GM12878 (cell line): Measurements from ENCODE around the gene SSR1. TPM values are rescaled to one million over a fixed set of nuclear protein-coding genes. Genes with fewer than 3 reads are reported as not detected.

Experiments
- ATAC-seq: fragments of 200-7000 bp; cut with Tn5 transposase; 3 replicates; pipeline ENCODE4 v1.9.1; 2020; ENCODE audit warnings: mild to moderate bottlenecking, moderate library complexity
- BruUV-seq: library from RNA; stranded (reverse); fragments of 400-500 nt; replicated peaks from 2 replicates; lab custom pipeline; 2021; lab: Mats Ljungman, UMichigan
- CTCF ChIA-PET: fragments of 300-600 bp; sonication (Branson Sonifier 250); formaldehyde crosslinking; extraction: SDS; loops from one replicate; lab custom pipeline; 2021; ENCODE audit warnings: inconsistent platforms; lab: Yijun Ruan, JAX
- POLR2A ChIA-PET: fragments of 350-600 bp; formaldehyde crosslinking; extraction: SDS; loops from one replicate; lab custom pipeline; 2021; ENCODE audit warnings: inconsistent platforms; lab: Charles Lee
- RAD21 ChIA-PET: fragments of 300-600 bp; sonication (Branson Sonifier 250); formaldehyde crosslinking; loops from one replicate; lab custom pipeline; 2023; ENCODE audit warnings: antibody characterized with exemption; ENCODE audit not compliant: unreplicated experiment; lab: Charles Lee
- SMC1A ChIA-PET: fragments of 300-600 bp; sonication (Branson Sonifier 250); formaldehyde crosslinking; loops from one replicate; lab custom pipeline; 2023; ENCODE audit not compliant: unreplicated experiment, uncharacterized antibody; lab: Charles Lee
- DNase-seq: peaks from one replicate; pipeline ENCODE4 v3.0.0-alpha.2; 2011; ENCODE audit warnings: low read depth, low spot score
- FAIRE-seq: peaks from 3 replicates; lab custom pipeline; 2011; peaks lifted over from hg19 to GRCh38; lab: Jason Lieb, UNC
- H2AFZ ChIP-seq: 2 replicates; pipeline ENCODE4 v1.6.0; 2011; ENCODE audit warnings: low read depth, low read length, control low read depth; ENCODE audit not compliant: control insufficient read depth
- H3K27ac ChIP-seq: 2 replicates; pipeline ENCODE4 v1.5.1; 2011; ENCODE audit warnings: control low read depth; ENCODE audit not compliant: control insufficient read depth, insufficient read depth
- H3K27me3 ChIP-seq, 2 experiments: replicated peaks in 1 of 2; 2 replicates each; pipeline versions ENCODE4 v1.6.0 to v1.6.1; 2011; ENCODE audit warnings: low read length in 1 of 2; ENCODE audit not compliant: control insufficient read depth in 2 of 2, insufficient read depth in 2 of 2
- H3K36me3 ChIP-seq, 2 experiments: 2 replicates each; pipeline ENCODE4 v1.5.1; 2011; ENCODE audit warnings: low read length in 1 of 2; ENCODE audit not compliant: control insufficient read depth in 2 of 2, insufficient read depth in 2 of 2
- H3K4me1 ChIP-seq: 2 replicates; pipeline ENCODE4 v1.6.1; 2011; ENCODE audit warnings: mild to moderate bottlenecking, low read length, moderate library complexity, mixed read lengths; ENCODE audit not compliant: control insufficient read depth, insufficient read depth
- H3K4me2 ChIP-seq: 2 replicates; pipeline ENCODE4 v1.6.0; 2011; ENCODE audit warnings: control low read depth; ENCODE audit not compliant: control insufficient read depth, insufficient read depth
- H3K4me3 ChIP-seq: fragments of 200-600 bp; sonication (generic); 2 replicates; pipeline ENCODE4 v1.5.1; 2016
- H3K79me2 ChIP-seq: 2 replicates; pipeline ENCODE4 v1.6.0; 2011; ENCODE audit warnings: low read length; ENCODE audit not compliant: control insufficient read depth, insufficient read depth
- H3K9ac ChIP-seq: 2 replicates; pipeline ENCODE4 v1.8.0; 2011; ENCODE audit warnings: low read length, control low read depth, mixed read lengths; ENCODE audit not compliant: control insufficient read depth, insufficient read depth
- H3K9me3 ChIP-seq: replicated peaks from 3 replicates; pipeline ENCODE4 v1.5.1; 2011; ENCODE audit warnings: mild to moderate bottlenecking, low read length; ENCODE audit not compliant: control insufficient read depth, insufficient read depth
- H4K20me1 ChIP-seq: 2 replicates; pipeline ENCODE4 v1.6.0; 2011; ENCODE audit not compliant: control insufficient read depth, insufficient read depth
- IRF4 ChIP-seq: IDR thresholded peaks from 2 replicates; pipeline ENCODE4 v1.6.1; 2011; ENCODE audit warnings: low read depth, low read length
- JUNB ChIP-seq: IDR thresholded peaks from 2 replicates; pipeline ENCODE4 v1.6.1; 2016; ENCODE audit warnings: antibody characterized with exemption, mild to moderate bottlenecking
- RUNX3 ChIP-seq: IDR thresholded peaks from 2 replicates; pipeline ENCODE4 v1.6.1; 2012; ENCODE audit warnings: low read length, inconsistent platforms
- YY1 ChIP-seq: IDR thresholded peaks from 2 replicates; pipeline ENCODE4 v1.6.1; 2011; ENCODE audit warnings: low read depth, mild to moderate bottlenecking, low read length
- ZNF217 ChIP-seq: fragments of 450-650 bp; IDR thresholded peaks from 2 replicates; pipeline ENCODE4 v1.6.1; 2017; ENCODE audit warnings: antibody characterized with exemption, mild to moderate bottlenecking
- ZNF274 ChIP-seq: IDR thresholded peaks from one replicate; pipeline ENCODE4 v1.8.0; 2011; ENCODE audit not compliant: insufficient read length, insufficient read depth
- whole genome bisulfite sequencing: methylation state at CpG from one replicate; pipeline ENCODE4 v1.1.6; 2016; ENCODE audit warnings: low lambda C conversion rate; ENCODE audit not compliant: insufficient replicate concordance, insufficient coverage; ENCODE audit errors: missing lambda C conversion rate; 5-methylcytosine and 5-hydroxymethylcytosine counted together
- in situ Hi-C: fragments of 300-500 bp; cut with MboI; formaldehyde crosslinking; loops from 9 replicates; pipeline ENCODE4 v1.14.3; 2018; ENCODE audit warnings: mixed read lengths
- intact Hi-C: fragments of 100-400 bp; cut with micrococcal nuclease; formaldehyde crosslinking; loops from one replicate; pipeline ENCODE4 v1.14.2; 2022; ENCODE audit not compliant: unreplicated experiment
- polyA plus RNA-seq, 11 experiments: library from polyadenylated mRNA; depleted of rRNA in 4 of 11; unstranded in 6 of 11; stranded (reverse) in 5 of 11; fragments of >200 nt; fragmentation: Nextera tagmentation in 4 of 11; fragmentation: Illumina TruSeq in 1 of 11; extraction: Ambion mirVana in 4 of 11; extraction: Trizol in 1 of 11; gene quantifications; 1 replicate in 1 of 11; 2 replicates in 10 of 11; pipeline versions ENCODE4 v1.2.1 to v1.2.3, GENCODE V29; 2011 to 2016; ENCODE audit warnings: inconsistent platforms in 2 of 11, missing spikeins in 2 of 11, low read depth in 1 of 11
- total RNA-seq, 4 experiments: library from RNA; depleted of rRNA in 3 of 4; stranded (reverse); fragments of >200 nt in 3 of 4; fragmentation: Illumina TruSeq in 1 of 4; extraction: Trizol in 1 of 4; gene quantifications; 2 replicates each; pipeline versions ENCODE4 v1.2.1 to v1.2.3, GENCODE V29; 2013 to 2021
- TF ChIP-seq, protein P1 (sequence below): fragments of 450-650 bp; IDR thresholded peaks from 2 replicates; pipeline ENCODE4 v1.6.1; 2017; ENCODE audit warnings: low read depth, mild to moderate bottlenecking, moderate library complexity
- TF ChIP-seq, protein P2 (sequence below): fragments of 450-650 bp; formaldehyde crosslinking; IDR thresholded peaks from 2 replicates; pipeline ENCODE4 v1.4.0; 2020; ENCODE audit warnings: mild to moderate bottlenecking, moderate library complexity

SSR1 gene
- total and polyA plus RNA-seq, 10 of the 15 experiments (the other 5 are each of a cell fraction or from before 2014, with no cell fraction given) = 42.0 to 209 (median 128) TPM

DNA sequence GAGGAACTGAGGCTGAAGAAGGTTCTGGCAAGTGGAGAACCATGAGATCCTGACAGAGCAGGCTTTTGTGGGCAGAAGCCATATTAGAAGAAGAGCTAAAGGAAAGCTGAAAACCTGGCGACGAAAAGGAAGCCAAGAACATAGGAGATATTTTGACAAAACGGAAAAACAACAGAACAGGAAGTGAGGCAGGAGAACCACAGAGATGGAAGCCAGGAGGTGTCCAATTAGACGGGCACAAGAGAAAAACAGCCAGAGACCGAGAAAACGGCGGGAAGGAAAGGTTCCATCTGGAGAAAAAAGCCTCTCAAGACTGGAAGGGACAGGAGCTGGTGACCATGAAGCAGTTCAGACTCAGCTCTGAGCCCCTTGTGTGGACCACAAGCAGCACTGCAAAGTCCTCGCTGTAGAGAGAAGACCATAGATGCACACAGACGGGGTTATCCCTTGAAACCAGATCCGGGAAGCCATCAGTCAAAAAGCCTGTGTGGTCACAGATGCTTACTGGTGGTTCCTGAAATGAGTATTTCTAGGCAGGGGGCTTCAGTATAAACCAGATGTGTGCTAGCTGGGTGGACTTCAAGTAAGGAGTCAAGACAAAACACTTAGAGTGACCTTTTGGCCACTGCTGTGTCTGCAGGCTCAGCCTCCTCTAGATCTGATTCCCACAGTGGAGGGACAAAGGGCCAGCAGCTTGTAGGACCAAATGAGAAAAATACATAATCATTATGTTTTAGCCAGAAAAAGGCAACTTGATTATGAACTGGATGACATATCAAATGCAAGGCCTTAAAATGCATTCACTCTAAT, 30.7 kb downstream of the SSR1 start:
- intact Hi-C loops (no loop called here), in situ Hi-C loops (no loop called here)
- Histone ChIP-seq H3K9me3 (no peaks in the 10 kb centered on the region), H3K36me3 (peaks cover 1 to 6% of the 10 kb centered on the region in 2 experiments; a peak in 3 of 4 replicates), H3K4me2 (no peak overlapping the region), H3K79me2 (no peaks in the 10 kb centered on the region), H2AFZ (no peak overlapping the region), H4K20me1 (no peaks in the 10 kb centered on the region), H3K27me3 (no peaks in the 10 kb centered on the region), H3K4me3 (no peak overlapping the region), H3K9ac (no peak overlapping the region), H3K4me1 (peaks cover 16% of the 10 kb centered on the region), H3K27ac (no peak overlapping the region)
- ATAC-seq (no peak), DNase-seq (no peak), FAIRE-seq (no peak)
- CTCF ChIA-PET = no interaction called here
- BruUV-seq = no TSS peak
- SMC1A ChIA-PET = interaction anchor here (1.2 to 1.9 kb wide), 4 partner anchors 8 to 343 kb away, joined by 3 to 4 read pairs (median 4); partner anchors contain the start of gene SSR1
- POLR2A ChIA-PET = interaction anchor here (1.2 kb wide), 1 partner anchor 10 kb away, joined by 5 read pairs; no protein-coding TSS in a partner anchor
- TF ChIP-seq ZNF217 (no peak), RUNX3 (peak; percentile 53), IRF4 (0 out of 2 replicates have a peak, but pooled peaks have one; percentile 34)
- WGBS = 70% methylated on average over 10 of the region's 10 CpGs
- RAD21 ChIA-PET = no interaction called here

- ChIA-PET POLR2A (interaction anchor here (0.9 to 2.6 kb wide), 3 partner anchors 36 to 120 kb away, joined by 3 to 14 read pairs (median 3); partner anchors contain the start of gene SSR1), CTCF (interaction anchor here (1.0 to 5.9 kb wide), 23 partner anchors 10 to 599 kb away, joined by 3 to 92 read pairs (median 8); partner anchors contain the start of genes CAGE1, RIOK1 and SSR1), RAD21 (interaction anchor here (0.7 to 3.6 kb wide), 10 partner anchors 13 to 342 kb away, joined by 3 to 28 read pairs (median 4); no protein-coding TSS in a partner anchor), SMC1A (interaction anchor here (0.9 to 5.3 kb wide), 13 partner anchors 9 to 599 kb away, joined by 3 to 84 read pairs (median 8); partner anchors contain the start of genes CAGE1, RIOK1 and SNRNP48)
- Histone ChIP-seq H3K9me3 (no peaks in the 10 kb centered on the region), H3K27ac (no peak overlapping the region), H3K27me3 (no peaks in the 10 kb centered on the region), H3K36me3 (no peaks in the 10 kb centered on the region), H3K4me2 (no peak overlapping the region), H3K4me3 (no peak overlapping the region), H3K9ac (no peak overlapping the region), H4K20me1 (no peaks in the 10 kb centered on the region), H3K4me1 (peaks cover 24% of the 10 kb centered on the region), H2AFZ (no peak overlapping the region), H3K79me2 (no peaks in the 10 kb centered on the region)
- intact Hi-C loops (loop anchor here (1.0 to 2.0 kb wide), 3 partner anchors 63 to 339 kb away; no protein-coding TSS in a partner anchor), in situ Hi-C loops (loop anchor here (5.0 kb wide), 1 partner anchor 336 kb away; no protein-coding TSS in a partner anchor)
- DNase-seq (no peak), ATAC-seq (no peak), FAIRE-seq (peak; percentile 18)
- WGBS = 44% methylated on average over 7 of the region's 7 CpGs
- TF ChIP-seq, protein P1, sequence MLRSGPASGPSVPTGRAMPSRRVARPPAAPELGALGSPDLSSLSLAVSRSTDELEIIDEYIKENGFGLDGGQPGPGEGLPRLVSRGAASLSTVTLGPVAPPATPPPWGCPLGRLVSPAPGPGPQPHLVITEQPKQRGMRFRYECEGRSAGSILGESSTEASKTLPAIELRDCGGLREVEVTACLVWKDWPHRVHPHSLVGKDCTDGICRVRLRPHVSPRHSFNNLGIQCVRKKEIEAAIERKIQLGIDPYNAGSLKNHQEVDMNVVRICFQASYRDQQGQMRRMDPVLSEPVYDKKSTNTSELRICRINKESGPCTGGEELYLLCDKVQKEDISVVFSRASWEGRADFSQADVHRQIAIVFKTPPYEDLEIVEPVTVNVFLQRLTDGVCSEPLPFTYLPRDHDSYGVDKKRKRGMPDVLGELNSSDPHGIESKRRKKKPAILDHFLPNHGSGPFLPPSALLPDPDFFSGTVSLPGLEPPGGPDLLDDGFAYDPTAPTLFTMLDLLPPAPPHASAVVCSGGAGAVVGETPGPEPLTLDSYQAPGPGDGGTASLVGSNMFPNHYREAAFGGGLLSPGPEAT = 0 out of 2 replicates have a peak, but pooled peaks have one; percentile 9
- 0 out of 2 replicates have a peak, but pooled peaks have one; percentile 35 for TF ChIP-seq RUNX3
- no peak for TF ChIP-seq ZNF274
- TF ChIP-seq, protein P2, sequence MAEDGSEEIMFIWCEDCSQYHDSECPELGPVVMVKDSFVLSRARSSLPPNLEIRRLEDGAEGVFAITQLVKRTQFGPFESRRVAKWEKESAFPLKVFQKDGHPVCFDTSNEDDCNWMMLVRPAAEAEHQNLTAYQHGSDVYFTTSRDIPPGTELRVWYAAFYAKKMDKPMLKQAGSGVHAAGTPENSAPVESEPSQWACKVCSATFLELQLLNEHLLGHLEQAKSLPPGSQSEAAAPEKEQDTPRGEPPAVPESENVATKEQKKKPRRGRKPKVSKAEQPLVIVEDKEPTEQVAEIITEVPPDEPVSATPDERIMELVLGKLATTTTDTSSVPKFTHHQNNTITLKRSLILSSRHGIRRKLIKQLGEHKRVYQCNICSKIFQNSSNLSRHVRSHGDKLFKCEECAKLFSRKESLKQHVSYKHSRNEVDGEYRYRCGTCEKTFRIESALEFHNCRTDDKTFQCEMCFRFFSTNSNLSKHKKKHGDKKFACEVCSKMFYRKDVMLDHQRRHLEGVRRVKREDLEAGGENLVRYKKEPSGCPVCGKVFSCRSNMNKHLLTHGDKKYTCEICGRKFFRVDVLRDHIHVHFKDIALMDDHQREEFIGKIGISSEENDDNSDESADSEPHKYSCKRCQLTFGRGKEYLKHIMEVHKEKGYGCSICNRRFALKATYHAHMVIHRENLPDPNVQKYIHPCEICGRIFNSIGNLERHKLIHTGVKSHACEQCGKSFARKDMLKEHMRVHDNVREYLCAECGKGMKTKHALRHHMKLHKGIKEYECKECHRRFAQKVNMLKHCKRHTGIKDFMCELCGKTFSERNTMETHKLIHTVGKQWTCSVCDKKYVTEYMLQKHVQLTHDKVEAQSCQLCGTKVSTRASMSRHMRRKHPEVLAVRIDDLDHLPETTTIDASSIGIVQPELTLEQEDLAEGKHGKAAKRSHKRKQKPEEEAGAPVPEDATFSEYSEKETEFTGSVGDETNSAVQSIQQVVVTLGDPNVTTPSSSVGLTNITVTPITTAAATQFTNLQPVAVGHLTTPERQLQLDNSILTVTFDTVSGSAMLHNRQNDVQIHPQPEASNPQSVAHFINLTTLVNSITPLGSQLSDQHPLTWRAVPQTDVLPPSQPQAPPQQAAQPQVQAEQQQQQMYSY (CRISPR knock-in tag) = no peak
- peak; percentile 13; the same call in 1 of the 2 replicates for TF ChIP-seq JUNB
- TF ChIP-seq YY1 = 0 out of 2 replicates have a peak, but pooled peaks have one; percentile 19
- BruUV-seq = no TSS peak
These were observed 36.8 kb downstream of the SSR1 start for GRCh38 chr6:7276199-7276524.
